Measurements from ENCODE around the gene ZNF775.

ZNF775 gene

GRCh38 chr7:150382123-150382843, 3.2 kb downstream of the ZNF775 start:
- Histone ChIP-seq H2BK5ac (ENCODE audit: low read depth, low read length, poor library complexity, severe bottlenecking) (no peak overlapping the region), H3K9ac (ENCODE audit: low read length) (no peak overlapping the region)

DNA sequence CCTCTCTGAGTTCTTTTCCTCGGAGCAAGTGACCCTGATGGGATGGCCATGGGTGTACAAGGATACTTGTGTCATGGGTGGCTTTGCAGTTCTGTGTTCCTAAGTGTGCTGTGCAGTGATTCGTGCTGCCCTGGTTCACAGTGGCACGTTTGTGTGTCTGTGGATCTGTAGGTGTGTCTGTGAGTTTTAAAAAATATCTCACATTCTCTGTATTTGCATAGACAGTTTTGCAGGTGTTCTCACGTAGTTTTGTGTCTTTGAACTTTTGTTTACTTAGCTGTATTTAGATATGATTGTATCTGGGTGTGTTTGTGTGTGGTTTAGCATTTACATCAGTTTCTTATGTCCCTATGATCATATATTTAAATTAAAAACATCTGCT, 3.7 kb downstream of the ZNF775 start:
- H2BK120ac ChIP-seq (ENCODE audit: low read depth, low read length), result no peak overlapping the region
- H3K23ac ChIP-seq (ENCODE audit: low read length in 2 of 2), result no peak overlapping the region
- H3K4me1 ChIP-seq (ENCODE audit: control insufficient read depth, insufficient read depth, low read depth, low read length), result peaks cover 21% of the 10 kb centered on the region
- no peak overlapping the region for H2BK12ac ChIP-seq (ENCODE audit: low read length in 2 of 2)
- WGBS, result 98% methylated on average over 3 of the region's 4 CpGs
- DNase-seq, result no peak
- H4K8ac ChIP-seq (ENCODE audit: low read length), result no peak overlapping the region
- no peak overlapping the region for H2BK15ac ChIP-seq (ENCODE audit: low read depth, poor library complexity, severe bottlenecking)
- peaks cover 52% of the 10 kb centered on the region for H3K79me1 ChIP-seq (replicated peaks; ENCODE audit: low read length, poor library complexity, severe bottlenecking)
- no peak overlapping the region for H3K4me3 ChIP-seq (ENCODE audit: insufficient read depth in 1 of 2, low read depth in 1 of 2, low read length in 2 of 2)
- H3K18ac ChIP-seq (ENCODE audit: low read depth in 1 of 2, low read length in 2 of 2), result no peak overlapping the region
- no peak overlapping the region for H3K4me2 ChIP-seq (ENCODE audit: low read length, poor library complexity, severe bottlenecking)
- no peak overlapping the region for H2AFZ ChIP-seq (ENCODE audit: low read depth, low read length)
- H3K27me3 ChIP-seq (ENCODE audit: control insufficient read depth in 1 of 2, insufficient read depth in 1 of 2, low read length in 2 of 2), result no peaks in the 10 kb centered on the region
- H4K91ac ChIP-seq (ENCODE audit: low read length), result no peak overlapping the region
- no peak overlapping the region for H2AK5ac ChIP-seq (ENCODE audit: low read length, severe bottlenecking)
- no peak overlapping the region for H3K9ac ChIP-seq (ENCODE audit: low read length)
- H3K27ac ChIP-seq (ENCODE audit: low read length, poor library complexity, severe bottlenecking), result no peak overlapping the region
- no peak overlapping the region for H2BK5ac ChIP-seq (ENCODE audit: low read depth, low read length, poor library complexity, severe bottlenecking)
- H3K9me3 ChIP-seq (ENCODE audit: control insufficient read depth, low read length), result no peaks in the 10 kb centered on the region
- H3K14ac ChIP-seq (ENCODE audit: low read length in 2 of 2), result no peak overlapping the region
- H3K36me3 ChIP-seq (ENCODE audit: control insufficient read depth in 1 of 2, insufficient read depth in 2 of 2, low read depth in 1 of 2, low read length in 2 of 2), result peaks cover 3 to 22% of the 10 kb centered on the region in 2 experiments
- H3K4ac ChIP-seq (ENCODE audit: low read depth in 1 of 2, low read length in 2 of 2), result no peak overlapping the region

More at GRCh38 chr7:150382123-150382843, 3.2 kb downstream of the ZNF775 start:
- Histone ChIP-seq H3K4ac (ENCODE audit: low read depth in 1 of 2, low read length in 2 of 2) (no peak overlapping the region), H3K4me1 (ENCODE audit: control insufficient read depth, insufficient read depth, low read depth, low read length) (peaks cover 24% of the 10 kb centered on the region), H2AFZ (ENCODE audit: low read depth, low read length) (no peak overlapping the region), H4K8ac (ENCODE audit: low read length) (no peak overlapping the region), H2BK15ac (ENCODE audit: low read depth, poor library complexity, severe bottlenecking) (no peak overlapping the region), H3K14ac (ENCODE audit: low read length in 2 of 2) (peak overlapping the region in 1 of 2 experiments; percentile 49), H3K23ac (ENCODE audit: low read length in 2 of 2) (no peak overlapping the region), H3K9me3 (ENCODE audit: control insufficient read depth, low read length) (no peaks in the 10 kb centered on the region), H2AK5ac (ENCODE audit: low read length, severe bottlenecking) (no peak overlapping the region), H3K36me3 (ENCODE audit: control insufficient read depth in 1 of 2, insufficient read depth in 2 of 2, low read depth in 1 of 2, low read length in 2 of 2) (peaks cover 3 to 21% of the 10 kb centered on the region in 2 experiments), H3K27me3 (ENCODE audit: control insufficient read depth in 1 of 2, insufficient read depth in 1 of 2, low read length in 2 of 2) (no peaks in the 10 kb centered on the region), H4K91ac (ENCODE audit: low read length) (no peak overlapping the region), H3K4me3 (ENCODE audit: insufficient read depth in 1 of 2, low read depth in 1 of 2, low read length in 2 of 2) (no peak overlapping the region), H2BK120ac (ENCODE audit: low read depth, low read length) (no peak overlapping the region), H3K27ac (ENCODE audit: low read length, poor library complexity, severe bottlenecking) (no peak overlapping the region), H2BK12ac (ENCODE audit: low read length in 2 of 2) (no peak overlapping the region), H3K79me1 (replicated peaks; ENCODE audit: low read length, poor library complexity, severe bottlenecking) (peaks cover 52% of the 10 kb centered on the region), H3K18ac (ENCODE audit: low read depth in 1 of 2, low read length in 2 of 2) (no peak overlapping the region), H3K4me2 (ENCODE audit: low read length, poor library complexity, severe bottlenecking) (no peak overlapping the region)
- WGBS, result 95% methylated on average over 20 of the region's 20 CpGs
- DNase-seq, result no peak

DNA sequence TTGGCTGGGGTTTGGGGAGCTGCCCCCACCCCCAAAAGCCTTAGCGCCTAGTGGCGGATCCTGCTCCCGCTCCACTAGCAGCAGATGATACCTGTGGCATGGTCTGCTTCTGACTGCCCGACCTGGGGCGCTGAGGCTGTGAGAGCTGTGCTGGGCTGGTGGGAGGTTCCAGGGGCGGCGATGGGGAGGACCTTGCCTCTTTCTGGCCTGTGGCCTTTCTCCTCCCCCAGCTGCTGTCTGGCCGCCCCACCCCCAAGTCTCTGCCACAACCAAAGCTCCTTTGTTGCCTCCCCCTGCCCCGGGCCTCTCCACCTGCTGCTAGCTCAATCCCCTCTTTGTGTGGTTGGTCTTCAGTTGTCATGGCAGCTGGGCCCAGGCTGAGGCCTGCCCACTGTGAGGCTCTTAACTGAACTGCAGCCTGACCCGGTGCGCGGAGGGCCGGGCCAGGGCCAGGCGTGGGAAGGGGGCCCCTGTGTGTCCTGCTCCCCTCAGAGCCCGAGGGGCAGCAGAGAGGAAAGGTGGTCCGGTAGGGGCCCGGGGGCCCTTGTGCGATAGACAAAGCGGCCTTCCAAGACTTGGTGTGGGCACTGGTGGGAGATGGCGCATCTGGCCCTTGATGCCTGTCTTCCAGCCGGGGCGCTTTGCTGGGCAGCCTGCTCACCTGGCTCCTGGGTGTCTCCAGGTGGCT, 4.7 kb downstream of the ZNF775 start:
- DNase-seq, result no peak

More for the DNA sequence above, 4.7 kb downstream of the ZNF775 start:
- 84% methylated on average over 17 of the region's 22 CpGs for WGBS
- H3K9ac ChIP-seq (ENCODE audit: low read length), result no peak overlapping the region
- no peaks in the 10 kb centered on the region for H3K9me3 ChIP-seq (ENCODE audit: control insufficient read depth, low read length)
- H3K4ac ChIP-seq (ENCODE audit: low read depth in 1 of 2, low read length in 2 of 2), result no peak overlapping the region
- H2AFZ ChIP-seq (ENCODE audit: low read depth, low read length), result no peak overlapping the region
- H4K8ac ChIP-seq (ENCODE audit: low read length), result no peak overlapping the region
- no peak overlapping the region for H2BK5ac ChIP-seq (ENCODE audit: low read depth, low read length, poor library complexity, severe bottlenecking)
- H3K4me1 ChIP-seq (ENCODE audit: control insufficient read depth, insufficient read depth, low read depth, low read length), result peaks cover 13% of the 10 kb centered on the region
- no peak overlapping the region for H2AK5ac ChIP-seq (ENCODE audit: low read length, severe bottlenecking)
- no peak overlapping the region for H2BK15ac ChIP-seq (ENCODE audit: low read depth, poor library complexity, severe bottlenecking)
- no peak overlapping the region for H3K4me3 ChIP-seq (ENCODE audit: insufficient read depth in 1 of 2, low read depth in 1 of 2, low read length in 2 of 2)
- no peak overlapping the region for H4K91ac ChIP-seq (ENCODE audit: low read length)
- no peak overlapping the region for H3K14ac ChIP-seq (ENCODE audit: low read length in 2 of 2)
- H3K36me3 ChIP-seq (ENCODE audit: control insufficient read depth in 1 of 2, insufficient read depth in 2 of 2, low read depth in 1 of 2, low read length in 2 of 2), result peaks cover 3 to 31% of the 10 kb centered on the region in 2 experiments
- no peak overlapping the region for H2BK12ac ChIP-seq (ENCODE audit: low read length in 2 of 2)
- H3K27ac ChIP-seq (ENCODE audit: low read length, poor library complexity, severe bottlenecking), result no peak overlapping the region
- no peak overlapping the region for H3K4me2 ChIP-seq (ENCODE audit: low read length, poor library complexity, severe bottlenecking)
- H3K27me3 ChIP-seq (ENCODE audit: control insufficient read depth in 1 of 2, insufficient read depth in 1 of 2, low read length in 2 of 2), result no peaks in the 10 kb centered on the region
- H3K79me1 ChIP-seq (replicated peaks; ENCODE audit: low read length, poor library complexity, severe bottlenecking), result peaks cover 52% of the 10 kb centered on the region
- H2BK120ac ChIP-seq (ENCODE audit: low read depth, low read length), result no peak overlapping the region
- no peak overlapping the region for H3K23ac ChIP-seq (ENCODE audit: low read length in 2 of 2)
- no peak overlapping the region for H3K18ac ChIP-seq (ENCODE audit: low read depth in 1 of 2, low read length in 2 of 2)

All from mesenchymal stem cell (in vitro differentiated cells and primary cell).